CD1c-positive myeloid dendritic cell (primary cell): Measurements from ENCODE around the gene DCP1A.
"Not testable (repeated sequence)": the region's sequence is repeated elsewhere in the genome, so short reads cannot be mapped to it uniquely, and the experiment has no call there.

Experiments used
- DNase-seq: peaks from one replicate; pipeline ENCODE4 v3.0.0-alpha.2; 2016; ENCODE audit errors: extremely low spot score

Gene DCP1A

DNA sequence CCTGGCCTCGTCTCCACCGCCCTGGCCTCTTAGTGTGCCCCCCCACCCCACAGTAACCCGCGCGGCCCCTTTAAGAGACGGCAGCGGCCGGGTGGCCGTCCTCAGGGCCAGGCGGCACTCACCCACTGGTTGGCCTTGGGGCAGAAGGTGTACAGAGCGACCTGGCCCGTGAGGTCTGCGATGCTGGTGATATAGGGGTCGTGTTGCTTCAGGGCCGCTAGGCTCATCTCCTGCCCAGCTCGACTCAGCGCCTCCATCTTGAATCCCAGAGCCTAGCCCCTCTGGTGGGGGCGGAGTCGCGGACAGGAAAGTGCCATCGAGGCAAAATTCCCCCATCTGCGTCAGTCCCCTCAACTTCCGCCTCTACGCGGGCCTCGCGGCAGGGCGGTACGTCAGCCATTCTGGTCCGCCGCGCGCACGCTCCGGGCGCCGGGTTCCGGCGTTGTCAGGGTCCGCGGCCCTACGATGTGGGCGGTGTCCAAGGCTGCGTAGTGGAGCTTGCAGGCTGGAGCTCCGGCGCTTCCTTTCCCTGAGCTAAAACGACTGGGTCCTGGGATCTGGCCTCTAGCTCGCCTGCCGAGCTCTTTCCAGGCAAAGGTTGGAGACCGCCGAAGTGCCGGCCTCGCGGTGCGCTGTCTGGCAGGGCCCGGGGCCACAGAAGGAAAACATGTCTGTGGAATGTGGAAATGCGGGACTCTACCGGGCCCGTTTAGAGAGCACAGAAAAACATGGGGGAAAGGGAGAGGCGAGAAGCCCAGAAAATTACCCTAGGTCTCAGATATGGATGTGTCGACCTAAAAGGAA lies at the start of gene DCP1A:
Gene DCP1A (minus strand): TSS at position 283 of the 804 bp plus-strand sequence. CDS start 26 bp downstream, at position 257.
- DNase-seq, result peak; percentile 98

DNA sequence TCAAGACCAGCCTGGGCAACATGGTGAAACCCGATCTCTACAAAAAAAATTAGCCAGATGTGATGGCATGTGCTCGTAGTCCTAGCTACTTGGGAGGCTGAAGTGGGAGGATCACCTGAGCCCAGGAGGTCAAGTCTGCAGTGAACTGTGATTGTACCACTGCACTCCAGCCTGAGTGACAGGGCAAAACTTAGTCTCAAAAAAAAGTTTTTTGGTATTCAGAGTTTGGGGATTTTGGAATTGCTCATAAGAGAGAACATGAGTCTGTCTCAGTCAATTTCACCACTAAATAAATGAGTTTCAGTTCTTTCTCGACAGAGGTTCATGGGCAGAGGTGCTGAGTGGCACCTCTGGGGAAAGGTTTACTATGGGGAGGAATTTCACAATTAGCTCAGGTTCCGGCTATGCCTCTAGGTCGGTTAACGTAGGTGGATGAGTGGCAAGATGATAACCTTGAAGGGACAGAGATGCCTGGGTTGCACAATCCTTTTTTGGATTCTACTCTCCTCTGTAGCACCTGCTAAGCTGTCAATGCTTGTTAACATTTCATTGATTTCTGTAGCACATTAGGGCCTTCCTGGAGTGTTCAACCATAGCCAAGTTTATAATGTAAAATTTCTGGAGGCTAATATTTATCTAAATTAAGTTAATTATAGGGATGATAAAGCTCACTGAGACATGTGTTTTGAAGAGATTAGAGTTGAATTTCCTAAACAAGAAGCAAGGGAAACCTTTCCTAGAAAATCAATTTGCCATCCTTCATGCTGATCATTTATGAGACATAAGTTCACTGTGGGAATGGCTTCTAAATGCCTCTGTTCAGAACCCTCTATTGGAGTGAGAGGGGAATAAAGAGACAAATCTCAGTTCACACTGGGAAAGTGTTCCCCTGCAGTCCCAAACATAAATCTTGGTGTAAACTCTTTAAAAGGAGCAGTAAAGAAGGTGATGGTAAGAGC lies 37.4 kb upstream of the DCP1A start:
- no peak for DNase-seq

DNA sequence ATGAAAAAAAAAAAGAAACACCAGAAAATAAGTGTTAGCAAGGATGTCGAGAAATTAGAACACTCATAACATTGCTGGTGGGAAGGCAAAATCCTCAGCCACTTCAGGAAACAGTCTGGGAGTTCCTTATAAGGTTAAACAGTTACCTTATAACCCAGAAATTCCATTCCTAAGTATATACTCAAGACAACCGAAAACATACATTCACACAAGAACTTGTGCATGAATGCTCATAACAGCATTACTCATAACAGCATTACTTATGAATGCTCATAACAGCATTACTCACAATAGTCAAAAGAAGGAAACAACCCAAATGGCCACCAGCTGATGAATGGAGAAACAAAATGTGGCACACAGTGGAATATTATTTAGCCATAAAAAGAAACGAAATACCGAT lies 34.8 kb upstream of the DCP1A start:
- no peak for DNase-seq

DNA sequence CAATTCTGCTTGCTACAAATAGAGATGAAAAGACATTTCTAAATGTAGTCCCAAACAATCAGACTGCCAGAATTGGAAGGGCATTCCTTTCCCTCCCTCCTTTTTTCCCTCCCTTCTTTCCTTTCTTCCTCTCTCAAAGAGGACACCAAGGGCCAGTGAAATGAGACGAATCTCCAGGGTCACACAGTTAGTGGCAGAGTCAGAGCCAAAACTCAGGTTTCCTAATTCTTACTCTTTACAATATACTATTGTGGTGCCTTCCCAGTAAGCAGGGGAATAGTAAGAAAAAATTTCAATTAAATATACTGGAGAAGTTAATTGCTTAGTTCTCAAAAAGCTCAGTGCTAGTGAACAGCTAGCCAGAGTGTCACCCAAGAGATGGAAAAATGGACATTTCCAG lies 33.0 kb upstream of the DCP1A start:
- DNase-seq, result no peak

DNA sequence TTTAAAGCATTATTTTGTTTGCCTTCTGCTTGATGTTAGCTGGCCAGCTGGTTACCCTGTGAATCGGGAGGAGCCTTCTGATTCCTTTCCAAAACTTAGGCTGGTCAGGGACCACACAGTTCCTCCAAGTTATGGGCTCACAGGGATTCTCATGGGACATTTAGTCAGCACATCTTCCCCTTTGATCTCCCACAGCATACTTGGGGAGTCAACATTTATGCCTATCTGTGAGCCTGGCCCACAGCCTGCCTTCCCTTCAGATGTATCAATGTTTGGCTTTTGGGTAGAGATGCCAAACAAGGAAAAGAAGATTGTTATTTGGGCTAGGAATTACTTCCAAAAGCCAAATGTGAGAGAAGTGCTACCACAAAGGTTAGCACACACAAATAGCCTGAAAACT lies 32.6 kb upstream of the DCP1A start:
- DNase-seq, result no peak

DNA sequence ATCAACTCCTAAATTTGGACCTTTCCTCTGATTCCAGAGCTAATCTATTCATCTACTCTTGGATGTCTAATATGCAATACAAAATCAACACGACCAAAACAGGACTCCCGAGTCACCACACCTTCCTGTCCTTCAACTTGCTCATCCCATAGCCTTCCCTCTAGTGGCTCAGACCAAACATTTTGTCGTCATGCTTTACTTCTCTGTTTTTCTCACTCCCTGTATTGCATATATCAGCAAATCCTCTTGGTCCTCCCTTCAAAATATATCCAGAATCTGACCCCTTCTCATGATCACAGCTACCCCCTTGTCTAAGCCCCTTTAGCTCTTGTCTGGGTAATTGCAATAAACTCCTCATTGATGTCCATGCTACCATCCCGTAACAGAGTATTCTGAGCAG lies 30.5 kb upstream of the DCP1A start:
- no peak for DNase-seq

DNA sequence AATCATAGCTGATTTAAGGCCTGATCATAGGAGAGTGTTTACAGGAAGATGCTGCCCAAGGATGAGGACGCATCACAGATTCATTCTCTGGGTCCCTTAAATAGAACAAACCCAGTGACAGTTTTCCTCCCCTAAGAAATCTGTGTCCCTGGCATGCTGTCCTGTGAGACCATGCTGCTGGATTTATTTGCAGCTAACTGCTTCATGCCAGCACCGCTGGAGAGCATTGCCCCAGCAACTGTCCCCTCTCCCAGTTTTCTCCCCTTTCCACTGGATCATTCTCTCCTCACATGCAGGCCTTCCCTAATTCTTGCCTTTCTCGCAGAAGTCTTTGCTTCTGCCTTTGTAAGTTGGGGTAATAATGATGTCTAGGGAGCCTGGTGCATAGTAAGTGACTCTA lies 29.3 kb upstream of the DCP1A start:
- no peak for DNase-seq

DNA sequence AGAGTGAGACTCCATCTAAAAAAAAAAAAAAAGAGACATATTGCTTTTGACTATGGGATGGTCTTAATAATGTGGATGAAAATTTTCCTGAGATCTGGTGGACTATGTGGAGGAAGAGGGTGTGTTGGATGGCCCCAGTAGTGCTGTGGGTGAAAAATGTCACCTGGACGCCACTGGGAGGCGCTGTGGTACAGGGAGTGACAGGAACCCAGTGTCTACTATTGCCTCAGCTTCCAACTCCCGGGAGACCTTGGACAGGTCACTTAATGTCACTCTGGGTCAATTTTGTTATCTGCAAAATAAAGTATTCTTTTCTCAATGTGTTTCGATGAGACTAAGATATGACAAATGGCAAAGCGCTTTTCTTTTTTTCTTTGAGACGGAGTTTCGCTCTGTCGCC lies 27.7 kb upstream of the DCP1A start:
- DNase-seq, result peak; percentile 69

DNA sequence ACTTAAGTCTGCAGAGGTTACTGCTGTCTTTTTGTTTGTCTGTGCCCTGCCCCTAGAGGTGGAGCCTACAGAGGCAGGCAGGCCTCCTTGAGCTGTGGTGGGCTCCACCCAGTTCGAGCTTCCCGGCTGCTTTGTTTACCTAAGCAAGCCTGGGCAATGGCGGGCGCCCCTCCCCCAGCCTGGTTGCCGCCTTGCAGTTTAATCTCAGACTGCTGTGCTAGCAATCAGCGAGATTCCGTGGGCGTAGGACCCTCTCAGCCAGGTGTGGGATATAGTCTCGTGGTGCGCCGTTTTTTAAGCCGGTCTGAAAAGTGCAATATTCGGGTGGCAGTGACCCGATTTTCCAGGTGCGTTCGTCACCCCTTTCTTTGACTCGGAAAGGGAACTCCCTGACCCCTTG lies 23.4 kb upstream of the DCP1A start:
- not testable (repeated sequence) for DNase-seq

DNA sequence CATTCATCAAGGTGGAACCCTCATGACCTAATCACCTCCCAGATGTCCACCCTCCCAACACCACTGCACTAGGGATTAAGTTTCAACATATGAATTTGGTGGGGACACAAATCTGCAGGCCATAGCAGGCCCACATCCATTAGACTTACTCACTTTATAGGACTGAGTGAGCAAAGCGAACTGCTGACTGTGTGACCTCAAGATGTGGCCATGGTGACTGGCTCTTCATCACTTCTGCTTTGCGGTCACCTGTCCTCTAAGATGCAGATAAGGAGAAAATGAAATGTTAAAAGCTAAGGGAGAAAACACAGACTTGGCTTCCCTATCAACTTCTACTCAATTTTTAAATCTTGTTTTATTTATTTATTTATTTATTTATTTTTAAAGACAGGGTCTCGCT lies 14.5 kb upstream of the DCP1A start:
- no peak for DNase-seq

DNA sequence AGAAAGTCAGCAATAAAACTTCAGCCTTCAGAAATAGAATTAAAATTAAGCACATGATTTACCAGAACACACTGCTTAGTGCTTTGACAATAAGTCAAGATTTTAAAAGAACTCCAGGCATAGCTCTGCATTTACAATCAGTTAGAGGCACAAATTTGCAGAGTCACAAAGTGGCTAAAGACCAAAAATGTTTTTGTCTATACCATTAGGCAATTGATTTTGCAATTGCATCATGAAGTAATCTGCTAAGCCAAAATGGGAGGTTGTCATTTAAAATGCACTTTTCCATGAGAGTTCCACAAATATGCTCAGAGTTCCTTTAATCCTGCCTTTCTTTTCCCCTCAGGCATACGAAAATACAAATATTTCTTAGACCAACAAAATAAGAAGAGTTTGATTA lies 10.1 kb upstream of the DCP1A start:
- DNase-seq, result peak; percentile 19

DNA sequence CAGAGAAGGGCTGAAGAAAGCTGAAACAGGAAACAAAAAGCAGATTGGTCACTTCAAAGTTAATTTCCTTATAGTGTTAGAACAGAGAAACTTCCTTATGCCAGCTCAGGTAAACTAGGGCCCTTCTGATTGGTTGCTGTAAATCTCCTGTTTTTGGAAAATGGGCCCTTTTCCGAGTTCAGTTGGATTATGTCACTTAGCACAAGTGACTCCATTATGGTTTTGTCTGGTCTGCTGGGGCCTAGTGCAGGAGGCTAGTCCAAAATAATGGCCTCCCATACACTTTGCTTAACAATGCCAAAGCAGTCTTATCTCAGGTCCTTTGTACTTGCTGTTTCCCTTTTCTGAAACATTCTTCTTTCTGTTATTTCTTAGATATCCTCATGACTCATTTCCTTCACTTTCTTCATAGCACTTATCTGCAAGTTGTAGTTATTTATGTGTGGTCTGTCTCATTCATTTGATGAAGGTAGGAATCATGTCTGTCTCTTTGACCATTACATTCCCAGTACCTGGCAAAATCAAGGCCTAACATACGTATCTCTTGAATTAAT lies 7.7 kb upstream of the DCP1A start:
- DNase-seq, result no peak

DNA sequence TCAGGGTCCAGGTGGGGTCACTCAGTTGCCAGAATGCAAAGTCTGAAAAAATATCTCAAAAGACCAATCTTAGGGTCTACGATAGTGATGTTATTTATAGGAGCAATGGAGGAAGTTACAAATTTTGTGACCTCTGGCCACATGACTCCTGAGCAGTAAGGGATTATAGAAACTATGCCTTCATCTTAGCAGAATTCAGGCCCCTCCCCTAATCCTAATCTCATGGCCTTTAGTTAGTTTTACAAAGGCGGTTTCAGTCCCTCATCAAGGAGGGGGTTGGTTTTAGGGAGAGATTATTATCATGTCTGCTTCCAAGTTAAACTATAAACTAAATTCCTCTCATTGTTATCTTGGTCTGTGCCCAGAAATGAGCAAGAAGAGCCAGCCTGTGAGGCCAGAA lies 5.9 kb upstream of the DCP1A start:
- no peak for DNase-seq

DNA sequence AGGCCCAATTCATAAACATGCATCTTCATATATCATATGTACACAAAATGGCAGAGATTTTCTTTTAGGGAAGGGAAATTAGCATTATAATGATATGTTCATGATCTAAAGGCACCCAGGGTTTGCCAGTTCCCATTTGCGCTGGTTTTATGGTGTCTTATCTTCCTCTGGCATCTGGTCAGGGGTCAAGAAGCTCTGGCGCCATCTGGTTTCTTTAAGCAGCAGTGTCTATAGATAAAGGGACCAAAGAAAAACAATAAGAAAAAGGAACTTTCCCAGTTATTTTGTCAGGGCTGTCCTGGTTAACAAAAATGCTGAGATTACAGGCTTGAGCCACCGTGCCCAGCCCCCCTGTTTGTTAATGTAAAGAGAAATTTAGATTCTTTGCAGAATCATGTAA lies 3.3 kb upstream of the DCP1A start:
- peak; percentile 50 for DNase-seq

DNA sequence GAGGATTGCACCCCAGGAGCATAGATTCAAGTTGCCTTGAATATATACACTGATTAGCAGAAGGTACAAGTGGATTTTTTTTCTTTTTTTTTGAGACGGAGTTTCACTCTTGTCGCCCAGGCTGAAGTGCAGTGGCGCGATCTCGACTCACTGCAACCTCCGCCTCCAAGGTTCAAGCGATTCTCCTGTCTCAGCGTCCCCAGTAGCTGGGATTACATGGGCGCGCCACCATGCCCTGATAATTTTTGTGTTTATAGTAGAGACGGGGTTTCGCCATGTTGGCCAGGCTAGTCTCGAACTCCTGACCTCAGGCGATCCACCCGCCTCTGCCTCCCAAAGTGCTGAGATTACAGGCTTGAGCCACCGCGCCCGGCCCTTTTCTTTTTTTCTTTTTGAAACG lies 775 bp upstream of the DCP1A start:
- not testable (repeated sequence) for DNase-seq

DNA sequence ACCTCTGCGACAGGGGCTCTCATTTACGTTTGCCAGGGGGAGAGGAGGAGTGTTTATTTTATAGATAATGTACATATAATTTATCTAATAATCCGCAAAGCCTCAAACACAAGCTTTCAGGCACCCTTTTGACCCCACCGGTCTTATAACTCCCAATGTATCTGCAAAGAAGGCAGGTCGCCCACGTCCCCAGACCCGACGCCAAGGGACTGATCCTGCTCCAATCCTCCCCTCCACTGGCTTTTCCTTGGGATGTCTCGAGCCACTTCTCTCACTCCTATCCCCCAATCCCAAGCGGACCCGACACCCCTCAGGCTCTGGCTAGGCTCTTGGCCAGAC lies 452 bp downstream of the DCP1A start:
- DNase-seq, result peak; percentile 30

DNA sequence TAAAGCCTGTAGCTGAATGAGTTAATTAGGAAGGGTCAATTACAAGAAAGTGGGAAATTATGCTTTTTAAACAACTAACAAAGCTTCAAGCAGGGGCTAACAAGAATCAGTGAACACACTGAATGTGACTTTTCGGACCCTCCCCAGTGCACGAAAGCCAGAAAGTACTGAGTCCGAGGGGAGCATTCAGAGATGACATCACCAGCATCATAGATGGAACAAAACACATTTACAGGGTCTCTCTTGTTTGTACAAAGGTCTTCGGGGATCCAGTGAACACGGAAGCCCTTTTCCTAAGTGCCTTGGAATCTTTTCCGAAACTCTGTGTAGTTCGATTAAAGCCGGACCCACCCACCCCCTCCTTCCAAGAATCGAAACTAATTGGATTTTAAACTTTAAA lies 829 bp downstream of the DCP1A start:
- DNase-seq, result peak; percentile 12

DNA sequence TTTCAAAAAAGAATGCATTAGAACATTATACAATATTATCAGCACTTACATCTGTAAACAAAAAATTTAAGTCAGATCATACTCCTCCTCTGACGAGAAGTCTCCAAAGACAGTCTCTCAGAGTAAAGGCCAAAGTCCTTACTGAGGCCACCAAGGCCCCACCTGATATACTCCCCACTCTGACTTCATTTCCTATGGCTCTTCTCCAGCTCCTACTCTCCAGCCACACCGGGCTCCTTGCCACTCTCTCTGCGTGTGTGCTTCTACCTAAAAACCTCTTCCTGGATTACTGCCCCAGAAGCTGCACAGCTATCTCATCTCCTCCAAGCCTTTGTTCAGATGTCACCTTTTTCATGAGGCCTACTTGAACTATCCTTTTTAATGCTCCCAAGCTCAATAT lies 5.0 kb downstream of the DCP1A start:
- no peak for DNase-seq

DNA sequence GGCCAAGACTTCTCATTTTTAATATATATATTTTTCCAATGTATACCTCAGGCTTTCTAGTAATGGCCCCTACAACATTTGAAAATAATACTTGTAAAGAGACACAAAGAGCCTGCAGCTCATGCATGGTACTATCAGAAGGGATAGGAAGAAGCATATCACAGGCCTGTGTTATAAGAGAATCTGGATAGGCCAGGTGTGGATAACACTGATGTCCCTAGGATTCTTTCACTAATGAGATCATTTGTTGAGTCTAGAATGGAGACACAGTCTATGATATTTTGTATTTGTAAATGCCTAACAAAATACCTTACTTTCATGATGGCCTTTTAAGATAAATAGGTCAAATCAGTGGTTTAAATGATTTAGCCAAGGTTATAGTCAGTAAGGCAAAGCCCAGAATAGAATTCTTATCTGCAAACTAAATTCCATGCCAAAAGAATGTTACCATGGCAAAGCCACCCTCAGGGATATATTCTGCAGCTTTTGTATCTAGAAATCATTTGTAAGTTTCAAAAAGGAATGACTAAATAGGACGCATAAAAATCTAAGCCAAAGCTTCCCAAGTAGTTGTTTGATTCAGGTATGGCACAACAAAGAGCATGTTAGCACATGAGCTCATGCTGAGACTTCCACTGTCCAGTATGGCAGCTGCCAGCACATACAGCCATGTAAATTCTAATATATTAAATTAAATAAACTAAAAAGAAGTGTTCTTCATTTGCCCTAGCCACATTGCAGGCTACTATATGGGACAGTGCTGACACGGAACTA lies 10.0 kb downstream of the DCP1A start:
- DNase-seq, result no peak

DNA sequence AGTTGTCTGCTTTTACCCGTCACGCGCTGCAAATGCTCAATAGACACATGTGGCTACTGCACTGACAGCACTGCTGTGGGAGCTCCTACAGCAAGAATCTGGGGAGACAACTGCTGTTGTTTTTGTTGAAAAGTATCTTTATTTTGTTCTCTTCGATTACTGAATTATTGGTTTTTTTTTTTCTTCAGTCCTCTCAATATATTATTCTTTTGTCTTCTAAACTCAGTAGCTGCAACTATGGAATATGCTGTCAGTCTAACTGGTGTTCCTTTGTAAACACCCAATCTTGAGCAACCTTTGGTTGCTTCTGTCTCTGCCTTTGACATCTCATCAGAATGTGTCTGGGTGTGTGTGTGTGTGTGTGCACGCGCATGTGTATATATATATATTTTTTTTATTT lies 12.6 kb downstream of the DCP1A start:
- DNase-seq, result no peak

DNA sequence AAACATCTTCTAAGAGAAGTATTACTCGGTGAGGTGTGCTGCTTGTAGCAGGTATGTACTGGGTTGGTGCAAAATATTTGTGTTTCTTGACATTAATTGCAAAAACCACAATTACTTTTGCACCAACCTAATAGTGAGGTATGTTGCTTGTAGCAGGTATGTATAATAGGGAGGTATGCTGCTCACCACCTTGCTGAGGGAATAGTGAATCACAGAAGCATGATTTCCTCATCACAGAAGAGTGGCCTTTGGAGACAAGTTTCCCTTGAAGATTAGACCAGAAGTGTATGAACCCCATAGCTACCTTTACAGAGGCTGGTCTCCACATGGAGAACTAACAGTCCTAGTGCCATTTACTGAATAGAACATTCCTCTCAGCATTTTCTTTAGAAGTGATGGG lies 15.5 kb downstream of the DCP1A start:
- DNase-seq, result no peak

DNA sequence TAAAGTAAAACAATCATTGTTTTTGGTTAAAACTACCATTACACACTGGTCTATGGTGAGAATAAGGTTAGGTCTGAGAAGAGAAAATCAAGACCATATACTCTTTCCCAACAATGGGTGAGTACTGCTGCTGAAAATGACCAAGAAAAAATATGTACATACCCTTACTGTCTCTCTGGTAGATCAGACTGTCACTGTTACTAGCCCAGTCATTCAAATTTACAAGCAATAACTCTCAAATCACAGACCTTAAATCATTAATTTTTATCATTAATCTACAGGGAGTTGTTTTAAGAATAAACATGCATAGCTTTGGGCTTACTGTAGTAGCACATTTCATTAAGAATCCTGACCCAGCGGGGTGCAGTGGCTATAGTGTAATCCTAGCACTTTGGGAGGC lies 17.4 kb downstream of the DCP1A start:
- DNase-seq, result no peak
